Neural cell (in vitro differentiated cells): ENCODE results near the gene PDE6G. TPM values are rescaled to one million over a fixed set of nuclear protein-coding genes. Genes with fewer than 3 reads are reported as not detected.

Experiments used
- H2AFZ ChIP-seq: fragments of 200-600, 300-800 bp; sonication (generic), shearing (Covaris generic); 2 replicates; pipeline ENCODE4 v1.6.0; 2014; ENCODE audit warnings: low read depth, mild to moderate bottlenecking, antibody characterized with exemption, low read length, moderate library complexity
- H3F3A ChIP-seq: fragments of 200-600 bp; shearing (Covaris generic); 2 replicates; pipeline ENCODE4 v1.6.1; 2016; ENCODE audit warnings: mild to moderate bottlenecking, moderate library complexity, mixed read lengths, antibody characterized with exemption, low read length; ENCODE audit not compliant: insufficient read depth, poor library complexity, severe bottlenecking
- H3K27ac ChIP-seq: fragments of 200-600, 300-800 bp; sonication (generic), shearing (Covaris generic); 2 replicates; pipeline ENCODE4 v1.5.1; 2014; ENCODE audit warnings: mild to moderate bottlenecking, low read length, moderate library complexity
- H3K27me3 ChIP-seq: fragments of 300-800, 200-600 bp; sonication (generic), shearing (Covaris generic); 2 replicates; pipeline ENCODE4 v1.6.0; 2014; ENCODE audit warnings: mild to moderate bottlenecking, low read depth, low read length, moderate library complexity; ENCODE audit not compliant: insufficient read depth
- H3K36me3 ChIP-seq: fragments of 300-800, 200-600 bp; sonication (generic), shearing (Covaris generic); 2 replicates; pipeline ENCODE4 v1.5.1; 2014; ENCODE audit warnings: mild to moderate bottlenecking, antibody characterized with exemption, low read length, moderate library complexity; ENCODE audit not compliant: insufficient read depth
- H3K4me2 ChIP-seq: fragments of 300-800, 200-600 bp; sonication (generic), shearing (Covaris generic); 2 replicates; pipeline ENCODE4 v1.6.0; 2014; ENCODE audit warnings: mild to moderate bottlenecking, low read length
- H3K4me3 ChIP-seq: fragments of 300-800, 200-600 bp; sonication (generic), shearing (Covaris generic); 2 replicates; pipeline ENCODE4 v1.5.1; 2014; ENCODE audit warnings: mild to moderate bottlenecking, low read length, moderate library complexity
- H3K79me2 ChIP-seq: fragments of 200-600 bp; shearing (Covaris generic); replicated peaks from 2 replicates; pipeline ENCODE4 v1.6.0; 2014; ENCODE audit warnings: mild to moderate bottlenecking, low read length, moderate library complexity; ENCODE audit not compliant: insufficient read depth
- H3K9ac ChIP-seq: fragments of 300-800, 200-600 bp; sonication (generic), shearing (Covaris generic); 2 replicates; pipeline ENCODE4 v1.6.1; 2016; ENCODE audit warnings: mild to moderate bottlenecking, low read length, mixed read lengths
- H3K9me2 ChIP-seq: fragments of 200-600 bp; shearing (Covaris generic); 2 replicates; pipeline ENCODE4 v1.6.1; 2016; ENCODE audit warnings: mild to moderate bottlenecking, low read length, mixed read lengths; ENCODE audit not compliant: insufficient read depth
- H3K9me3 ChIP-seq: fragments of 200-600, 300-800 bp; sonication (generic), shearing (Covaris generic); 2 replicates; pipeline ENCODE4 v1.6.1; 2016; ENCODE audit warnings: mild to moderate bottlenecking, mixed run types, low read length, moderate library complexity, mixed read lengths
- H4K20me1 ChIP-seq: fragments of 200-600 bp; shearing (Covaris generic); 2 replicates; pipeline ENCODE4 v1.6.1; 2016; ENCODE audit warnings: mild to moderate bottlenecking, mixed run types; ENCODE audit not compliant: insufficient read depth
- CTCF ChIP-seq: fragments of 450-650 bp; IDR thresholded peaks from 2 replicates; pipeline ENCODE4 v1.5.1; 2014; ENCODE audit warnings: antibody characterized with exemption, mild to moderate bottlenecking, moderate library complexity; ENCODE audit not compliant: poor library complexity, severe bottlenecking
- EP300 ChIP-seq: fragments of 450-650 bp; conservative IDR thresholded peaks from 2 replicates; pipeline ENCODE4 v1.6.1; 2014; ENCODE audit warnings: antibody characterized with exemption, mild to moderate bottlenecking, moderate library complexity; ENCODE audit not compliant: poor library complexity, severe bottlenecking
- EZH2 ChIP-seq: fragments of 200-600, 300-800 bp; shearing (Covaris generic), sonication (generic); IDR thresholded peaks from 2 replicates; pipeline ENCODE4 v1.6.1; 2014; ENCODE audit warnings: antibody characterized with exemption, low read length, borderline replicate concordance, mild to moderate bottlenecking; ENCODE audit not compliant: insufficient read depth, poor library complexity, severe bottlenecking
- MXI1 ChIP-seq: fragments of 450-650 bp; conservative IDR thresholded peaks from 2 replicates; pipeline ENCODE4 v1.6.1; 2014; ENCODE audit warnings: antibody characterized with exemption, mild to moderate bottlenecking; ENCODE audit not compliant: poor library complexity, severe bottlenecking
- POLR2AphosphoS5 ChIP-seq: IDR thresholded peaks from 2 replicates; pipeline ENCODE4 v1.6.1; 2012
- RAD21 ChIP-seq: fragments of 450-650 bp; conservative IDR thresholded peaks from 2 replicates; pipeline ENCODE4 v1.6.1; 2014; ENCODE audit warnings: antibody characterized with exemption, mild to moderate bottlenecking, moderate library complexity
- REST ChIP-seq: IDR thresholded peaks from 2 replicates; pipeline ENCODE4 v1.6.1; 2012; ENCODE audit warnings: borderline replicate concordance
- SMC3 ChIP-seq: fragments of 450-650 bp; conservative IDR thresholded peaks from 2 replicates; pipeline ENCODE4 v1.6.1; 2014; ENCODE audit warnings: antibody characterized with exemption, mild to moderate bottlenecking, moderate library complexity; ENCODE audit not compliant: poor library complexity
- TAF1 ChIP-seq: IDR thresholded peaks from 2 replicates; pipeline ENCODE4 v1.6.1; 2012; ENCODE audit warnings: low read depth
- polyA plus RNA-seq: library from polyadenylated mRNA; depleted of rRNA; stranded (reverse); fragments of >200 nt; gene quantifications from 2 replicates; pipeline ENCODE4 v1.2.3, GENCODE V29; 2014

PDE6G gene
- polyA plus RNA-seq, 1 donor from 2014 or later: not detected

GRCh38 chr17:81659038-81659437, 2.7 kb upstream of the PDE6G start:
- Histone ChIP-seq H3K79me2 (no peaks in the 10 kb centered on the region), H3K4me3 (no peak overlapping the region), H3K27me3 (no peaks in the 10 kb centered on the region), H3K27ac (no peak overlapping the region), H3F3A (no peaks in the 10 kb centered on the region), H3K36me3 (no peaks in the 10 kb centered on the region), H3K4me2 (no peak overlapping the region), H3K9me2 (no peaks in the 10 kb centered on the region), H2AFZ (no peak overlapping the region), H4K20me1 (no peaks in the 10 kb centered on the region), H3K9ac (no peak overlapping the region), H3K9me3 (no peaks in the 10 kb centered on the region)
- TF ChIP-seq RAD21 (no peak), TAF1 (no peak), EP300 (no peak), POLR2AphosphoS5 (no peak), REST (no peak), SMC3 (no peak), EZH2 (no peak), CTCF (no peak), MXI1 (no peak)

- no peaks in the 10 kb centered on the region for H3K27me3 ChIP-seq
- H3K9ac ChIP-seq: no peak overlapping the region
- TF ChIP-seq EZH2 (no peak), TAF1 (no peak), POLR2AphosphoS5 (no peak), MXI1 (no peak), EP300 (no peak), RAD21 (no peak), SMC3 (no peak), CTCF (no peak), REST (no peak)
- no peaks in the 10 kb centered on the region for H3K9me3 ChIP-seq
- H3K27ac ChIP-seq: no peak overlapping the region
- no peak overlapping the region for H2AFZ ChIP-seq
- no peaks in the 10 kb centered on the region for H4K20me1 ChIP-seq
- H3F3A ChIP-seq: no peaks in the 10 kb centered on the region
- no peaks in the 10 kb centered on the region for H3K36me3 ChIP-seq
- H3K9me2 ChIP-seq: no peaks in the 10 kb centered on the region
- H3K79me2 ChIP-seq: no peaks in the 10 kb centered on the region
- no peak overlapping the region for H3K4me2 ChIP-seq
- no peak overlapping the region for H3K4me3 ChIP-seq
These were observed 493 bp upstream of the PDE6G start for GRCh38 chr17:81656835-81657234.
